Mesenchymal stem cell (in vitro differentiated cells and primary cell): ENCODE results near the gene KCNIP2.

Experiments
- DNase-seq: peaks from one replicate; pipeline ENCODE4 v3.0.0-alpha.2; 2013
- H2AFZ ChIP-seq: one replicate; pipeline ENCODE4 v1.6.1; 2013; ENCODE audit warnings: low read depth, mild to moderate bottlenecking, control low read depth, inconsistent platforms, low read length, moderate library complexity
- H2AK5ac ChIP-seq: 2 replicates; pipeline ENCODE4 v1.6.1; 2013; ENCODE audit warnings: low read length, moderate library complexity, mild to moderate bottlenecking, inconsistent platforms; ENCODE audit not compliant: severe bottlenecking
- H2BK120ac ChIP-seq: one replicate; pipeline ENCODE4 v1.6.1; 2013; ENCODE audit warnings: low read depth, mild to moderate bottlenecking, inconsistent platforms, low read length, moderate library complexity
- H2BK12ac ChIP-seq, 2 experiments: one replicate each; pipeline ENCODE4 v1.6.1; 2013; ENCODE audit warnings: inconsistent platforms in 2 of 2, low read length in 2 of 2, mild to moderate bottlenecking in 2 of 2, moderate library complexity in 2 of 2, control low read depth in 1 of 2
- H2BK15ac ChIP-seq: one replicate; pipeline ENCODE4 v1.6.1; 2013; ENCODE audit warnings: mild to moderate bottlenecking, low read depth, inconsistent platforms; ENCODE audit not compliant: poor library complexity, severe bottlenecking
- H2BK5ac ChIP-seq: 2 replicates; pipeline ENCODE4 v1.6.1; 2013; ENCODE audit warnings: low read depth, mild to moderate bottlenecking, low read length, control low read depth, inconsistent platforms; ENCODE audit not compliant: poor library complexity, severe bottlenecking
- H3K14ac ChIP-seq, 2 experiments: one replicate each; pipeline ENCODE4 v1.6.1; 2013; ENCODE audit warnings: inconsistent platforms in 2 of 2, low read length in 2 of 2, control low read depth in 1 of 2, mild to moderate bottlenecking in 1 of 2, moderate library complexity in 1 of 2
- H3K18ac ChIP-seq, 2 experiments: one replicate each; pipeline ENCODE4 v1.6.1; 2013; ENCODE audit warnings: inconsistent platforms in 2 of 2, low read length in 2 of 2, control low read depth in 1 of 2, low read depth in 1 of 2, mild to moderate bottlenecking in 1 of 2
- H3K23ac ChIP-seq, 2 experiments: one replicate each; pipeline ENCODE4 v1.6.1; 2013; ENCODE audit warnings: inconsistent platforms in 2 of 2, low read length in 2 of 2, mild to moderate bottlenecking in 2 of 2, moderate library complexity in 2 of 2, control low read depth in 1 of 2
- H3K27ac ChIP-seq: 2 replicates; pipeline ENCODE4 v1.5.1; 2013; ENCODE audit warnings: mild to moderate bottlenecking, moderate library complexity, low read length, control low read depth, inconsistent platforms; ENCODE audit not compliant: poor library complexity, severe bottlenecking
- H3K27me3 ChIP-seq, 2 experiments: 2 replicates each; pipeline versions ENCODE4 v1.6.1 to v1.7.0; 2013; ENCODE audit warnings: low read length in 2 of 2, mild to moderate bottlenecking in 2 of 2, moderate library complexity in 2 of 2, control low read depth in 1 of 2, inconsistent platforms in 1 of 2; ENCODE audit not compliant: control insufficient read depth in 1 of 2, insufficient read depth in 1 of 2
- H3K36me3 ChIP-seq, 2 experiments: 2 replicates each; pipeline versions ENCODE4 v1.6.1 to v1.7.0; 2013; ENCODE audit warnings: low read length in 2 of 2, control low read depth in 1 of 2, inconsistent platforms in 1 of 2, low read depth in 1 of 2, mild to moderate bottlenecking in 1 of 2; ENCODE audit not compliant: insufficient read depth in 2 of 2, control insufficient read depth in 1 of 2
- H3K4ac ChIP-seq, 2 experiments: one replicate each; pipeline ENCODE4 v1.6.1; 2013; ENCODE audit warnings: inconsistent platforms in 2 of 2, low read length in 2 of 2, mild to moderate bottlenecking in 2 of 2, moderate library complexity in 2 of 2, control low read depth in 1 of 2, low read depth in 1 of 2
- H3K4me1 ChIP-seq: 2 replicates; pipeline ENCODE4 v1.6.1; 2013; ENCODE audit warnings: low read depth, low read length, control low read depth; ENCODE audit not compliant: control insufficient read depth, insufficient read depth
- H3K4me2 ChIP-seq: 2 replicates; pipeline ENCODE4 v1.6.1; 2013; ENCODE audit warnings: low read length, mild to moderate bottlenecking, inconsistent platforms; ENCODE audit not compliant: poor library complexity, severe bottlenecking
- H3K4me3 ChIP-seq, 2 experiments: 2 replicates each; pipeline versions ENCODE4 v1.5.1 to v1.7.0; 2013; ENCODE audit warnings: low read length in 2 of 2, mild to moderate bottlenecking in 2 of 2, control low read depth in 1 of 2, low read depth in 1 of 2; ENCODE audit not compliant: insufficient read depth in 1 of 2
- H3K79me1 ChIP-seq: replicated peaks from 2 replicates; pipeline ENCODE4 v1.6.1; 2013; ENCODE audit warnings: mild to moderate bottlenecking, control low read depth, low read length, inconsistent platforms; ENCODE audit not compliant: poor library complexity, severe bottlenecking
- H3K9ac ChIP-seq: 2 replicates; pipeline ENCODE4 v1.7.0; 2013; ENCODE audit warnings: mild to moderate bottlenecking, low read length, moderate library complexity
- H3K9me3 ChIP-seq: 2 replicates; pipeline ENCODE4 v1.7.0; 2013; ENCODE audit warnings: mild to moderate bottlenecking, low read length; ENCODE audit not compliant: control insufficient read depth
- H4K8ac ChIP-seq: one replicate; pipeline ENCODE4 v1.6.1; 2013; ENCODE audit warnings: inconsistent platforms, mild to moderate bottlenecking, low read length, moderate library complexity
- H4K91ac ChIP-seq: one replicate; pipeline ENCODE4 v1.6.1; 2013; ENCODE audit warnings: mild to moderate bottlenecking, low read length, inconsistent platforms
- WGBS: methylation state at CpG from one replicate; pipeline ENCODE4 v1.1.7; 2013; ENCODE audit warnings: mixed read lengths; 5-methylcytosine and 5-hydroxymethylcytosine counted together

The KCNIP2 gene

GRCh38 chr10:101812606-101813005 lies 31.0 kb downstream of the KCNIP2 start:
- Histone ChIP-seq H3K36me3 (peaks cover 22 to 55% of the 10 kb centered on the region in 2 experiments), H3K14ac (no peak overlapping the region), H3K23ac (no peak overlapping the region), H3K18ac (no peak overlapping the region), H2AFZ (no peak overlapping the region), H2BK120ac (no peak overlapping the region), H3K27ac (no peak overlapping the region), H3K4me1 (peaks cover 6% of the 10 kb centered on the region), H2BK15ac (no peak overlapping the region), H2AK5ac (no peak overlapping the region), H3K79me1 (peaks cover 2% of the 10 kb centered on the region), H4K8ac (no peak overlapping the region), H2BK5ac (no peak overlapping the region), H3K4me2 (no peak overlapping the region), H3K9ac (no peak overlapping the region), H3K27me3 (no peaks in the 10 kb centered on the region), H3K9me3 (no peaks in the 10 kb centered on the region), H4K91ac (no peak overlapping the region), H3K4ac (no peak overlapping the region), H2BK12ac (no peak overlapping the region), H3K4me3 (no peak overlapping the region)
- 100% methylated on average over 2 of the region's 4 CpGs for WGBS
- no peak for DNase-seq

GRCh38 chr10:101807158-101807557 lies 36.4 kb downstream of the KCNIP2 start:
- Histone ChIP-seq H3K36me3 (peaks cover 42 to 92% of the 10 kb centered on the region in 2 experiments), H3K4me3 (no peak overlapping the region), H3K18ac (no peak overlapping the region), H3K23ac (no peak overlapping the region), H3K9ac (peak overlapping the region; percentile 33), H3K4me2 (no peak overlapping the region), H3K27me3 (no peaks in the 10 kb centered on the region), H2AFZ (no peak overlapping the region), H3K9me3 (no peaks in the 10 kb centered on the region), H2BK15ac (no peak overlapping the region), H4K91ac (no peak overlapping the region), H3K4ac (no peak overlapping the region), H2AK5ac (no peak overlapping the region), H3K4me1 (peaks cover 1% of the 10 kb centered on the region), H4K8ac (no peak overlapping the region), H3K79me1 (peaks cover 5% of the 10 kb centered on the region), H2BK12ac (no peak overlapping the region), H3K14ac (no peak overlapping the region), H3K27ac (no peak overlapping the region), H2BK5ac (no peak overlapping the region), H2BK120ac (no peak overlapping the region)
- DNase-seq = no peak
- WGBS = 88% methylated on average over 1 of the region's 1 CpG

GRCh38 chr10:101803511-101803910 lies 40.1 kb downstream of the KCNIP2 start:
- Histone ChIP-seq H3K79me1 (peaks cover 12% of the 10 kb centered on the region), H2BK15ac (no peak overlapping the region), H3K4me2 (no peak overlapping the region), H3K18ac (no peak overlapping the region), H3K27ac (no peak overlapping the region), H4K91ac (no peak overlapping the region), H3K4ac (no peak overlapping the region), H2BK120ac (no peak overlapping the region), H3K4me3 (no peak overlapping the region), H3K14ac (no peak overlapping the region), H2BK5ac (no peak overlapping the region), H2BK12ac (no peak overlapping the region), H2AK5ac (no peak overlapping the region), H3K23ac (no peak overlapping the region), H3K9me3 (no peaks in the 10 kb centered on the region), H4K8ac (no peak overlapping the region), H3K36me3 (peaks cover 45 to 95% of the 10 kb centered on the region in 2 experiments), H3K4me1 (no peaks in the 10 kb centered on the region), H3K27me3 (no peaks in the 10 kb centered on the region), H2AFZ (no peak overlapping the region), H3K9ac (no peak overlapping the region)
- peak; percentile 34 for DNase-seq
- 77% methylated on average over 3 of the region's 4 CpGs for WGBS

GRCh38 chr10:101797403-101798059 lies 46.1 kb downstream of the KCNIP2 start:
- Histone ChIP-seq H2BK120ac (no peak overlapping the region), H3K9ac (peak overlapping the region; percentile 7), H3K27ac (no peak overlapping the region), H4K8ac (no peak overlapping the region), H3K4me1 (no peaks in the 10 kb centered on the region), H2AFZ (no peak overlapping the region), H3K23ac (no peak overlapping the region), H3K36me3 (peaks cover 45 to 97% of the 10 kb centered on the region in 2 experiments), H3K27me3 (no peaks in the 10 kb centered on the region), H2AK5ac (no peak overlapping the region), H2BK5ac (no peak overlapping the region), H2BK15ac (no peak overlapping the region), H3K9me3 (no peaks in the 10 kb centered on the region), H3K14ac (no peak overlapping the region), H3K4me3 (no peak overlapping the region), H2BK12ac (no peak overlapping the region), H3K79me1 (peaks cover 23% of the 10 kb centered on the region), H3K4me2 (no peak overlapping the region), H3K4ac (no peak overlapping the region), H3K18ac (no peak overlapping the region), H4K91ac (no peak overlapping the region)
- DNase-seq = no peak
- WGBS = 98% methylated on average over 3 of the region's 4 CpGs
